ENCODE data around the gene SEC14L3. TPM values are rescaled to one million over a fixed set of nuclear protein-coding genes. Genes with fewer than 3 reads are reported as not detected.

SEC14L3 gene
- total RNA-seq, 6 experiments from 2014 or later: not detected

GRCh38 chr22:30426388-30427353, 45.1 kb downstream of the SEC14L3 start:
- peak; percentile 84 for TF ChIP-seq CTCF (IDR thresholded peaks at IDR 0.05)
- DNase-seq: peak; percentile 62
- peaks cover 10% of the 10 kb centered on the region; the same call in 1 of the 2 replicates for H3K36me3 Mint-ChIP-seq (ENCODE audit: low read depth)

GRCh38 chr22:30425616-30426387, 46.0 kb downstream of the SEC14L3 start, which contains the start of gene MTFP1:
TSS of gene MTFP1 (plus strand) at chr22:30425768. CDS start at chr22:30425880, 112 bp downstream.
- Mint-ChIP-seq H3K36me3 (ENCODE audit: low read depth) (peaks cover 10% of the 10 kb centered on the region; the same call in 1 of the 2 replicates), H3K4me1 (ENCODE audit: low read depth) (peaks cover 49% of the 10 kb centered on the region), H3K9me3 (no peaks in the 10 kb centered on the region), H3K4me3 (peak within 1 kb of the TSS; percentile 96), H3K27me3 (ENCODE audit: insufficient read depth) (peaks cover 3% of the 10 kb centered on the region), H3K27ac (peak within 1 kb of the TSS; percentile 94)
- peak; percentile 27 for DNase-seq
- no peak; the same call in 1 of the 2 replicates for TF ChIP-seq CTCF (IDR thresholded peaks at IDR 0.05)

More at GRCh38 chr22:30426388-30427353, 45.1 kb downstream of the SEC14L3 start:
- peak overlapping the region; percentile 96 for H3K4me3 Mint-ChIP-seq
- peak overlapping the region; percentile 94 for H3K27ac Mint-ChIP-seq
- H3K4me1 Mint-ChIP-seq (ENCODE audit: low read depth): peaks cover 40% of the 10 kb centered on the region
- no peaks in the 10 kb centered on the region for H3K9me3 Mint-ChIP-seq
- H3K27me3 Mint-ChIP-seq (ENCODE audit: insufficient read depth): peaks cover 3% of the 10 kb centered on the region

GRCh38 chr22:30425327-30425615, 46.5 kb downstream of the SEC14L3 start:
- no peaks in the 10 kb centered on the region for H3K9me3 Mint-ChIP-seq

GRCh38 chr22:30424534-30425326, 47.1 kb downstream of the SEC14L3 start:
- H3K4me3 Mint-ChIP-seq: peak overlapping the region; percentile 96
- DNase-seq: peak; percentile 24
- H3K27me3 Mint-ChIP-seq (ENCODE audit: insufficient read depth): peaks cover 3% of the 10 kb centered on the region
- H3K27ac Mint-ChIP-seq: peak overlapping the region; percentile 94
- no peaks in the 10 kb centered on the region for H3K9me3 Mint-ChIP-seq
- peaks cover 60% of the 10 kb centered on the region for H3K4me1 Mint-ChIP-seq (ENCODE audit: low read depth)
- peaks cover 15% of the 10 kb centered on the region for H3K36me3 Mint-ChIP-seq (ENCODE audit: low read depth)
- TF ChIP-seq CTCF (IDR thresholded peaks at IDR 0.05): peak; percentile 45

More at GRCh38 chr22:30425327-30425615, 46.5 kb downstream of the SEC14L3 start:
- no peak for DNase-seq
- H3K27me3 Mint-ChIP-seq (ENCODE audit: insufficient read depth): peaks cover 3% of the 10 kb centered on the region
- peaks cover 54% of the 10 kb centered on the region for H3K4me1 Mint-ChIP-seq (ENCODE audit: low read depth)
- no peak for TF ChIP-seq CTCF (IDR thresholded peaks at IDR 0.05)
- H3K36me3 Mint-ChIP-seq (ENCODE audit: low read depth): peaks cover 11% of the 10 kb centered on the region
- H3K4me3 Mint-ChIP-seq: peak overlapping the region; percentile 96
- H3K27ac Mint-ChIP-seq: peak overlapping the region; percentile 94
